Activated naive CD8-positive, alpha-beta T cell treated with anti-CD3 and anti-CD28 coated beads for 36 hours (primary cell): Measurements from ENCODE around the gene ADGRG1. TPM values are rescaled to one million over a fixed set of nuclear protein-coding genes. Genes with fewer than 3 reads are reported as not detected.
"Not testable (repeated sequence)": the region's sequence is repeated elsewhere in the genome, so short reads cannot be mapped to it uniquely, and the experiment has no call there.

ENCODE experiments used
- DNase-seq: peaks from one replicate; pipeline ENCODE4 v3.0.0; 2021
- H3K27ac Mint-ChIP-seq: one replicate; pipeline ENCODE4 v1.8.0; 2022; ENCODE audit warnings: mild to moderate bottlenecking, moderate library complexity, mixed read lengths
- H3K27me3 Mint-ChIP-seq: one replicate; pipeline ENCODE4 v1.8.0; 2022; ENCODE audit warnings: mild to moderate bottlenecking, mixed read lengths
- H3K36me3 Mint-ChIP-seq: one replicate; pipeline ENCODE4 v1.8.0; 2021; ENCODE audit warnings: mild to moderate bottlenecking, mixed read lengths
- H3K4me1 Mint-ChIP-seq: one replicate; pipeline ENCODE4 v1.8.0; 2021; ENCODE audit warnings: mixed read lengths
- H3K4me3 Mint-ChIP-seq: one replicate; pipeline ENCODE4 v1.8.0; 2022; ENCODE audit warnings: mild to moderate bottlenecking, moderate library complexity, mixed read lengths
- H3K9me3 Mint-ChIP-seq: one replicate; pipeline ENCODE4 v1.8.0; 2022; ENCODE audit warnings: mixed read lengths
- total RNA-seq, 2 experiments: library from RNA; stranded (reverse); gene quantifications; one replicate each; pipeline ENCODE4 v1.2.3, GENCODE V29; 2021

Gene ADGRG1
- total RNA-seq = 1 to 10 TPM; 2.8 to 3.0 TPM

DNA sequence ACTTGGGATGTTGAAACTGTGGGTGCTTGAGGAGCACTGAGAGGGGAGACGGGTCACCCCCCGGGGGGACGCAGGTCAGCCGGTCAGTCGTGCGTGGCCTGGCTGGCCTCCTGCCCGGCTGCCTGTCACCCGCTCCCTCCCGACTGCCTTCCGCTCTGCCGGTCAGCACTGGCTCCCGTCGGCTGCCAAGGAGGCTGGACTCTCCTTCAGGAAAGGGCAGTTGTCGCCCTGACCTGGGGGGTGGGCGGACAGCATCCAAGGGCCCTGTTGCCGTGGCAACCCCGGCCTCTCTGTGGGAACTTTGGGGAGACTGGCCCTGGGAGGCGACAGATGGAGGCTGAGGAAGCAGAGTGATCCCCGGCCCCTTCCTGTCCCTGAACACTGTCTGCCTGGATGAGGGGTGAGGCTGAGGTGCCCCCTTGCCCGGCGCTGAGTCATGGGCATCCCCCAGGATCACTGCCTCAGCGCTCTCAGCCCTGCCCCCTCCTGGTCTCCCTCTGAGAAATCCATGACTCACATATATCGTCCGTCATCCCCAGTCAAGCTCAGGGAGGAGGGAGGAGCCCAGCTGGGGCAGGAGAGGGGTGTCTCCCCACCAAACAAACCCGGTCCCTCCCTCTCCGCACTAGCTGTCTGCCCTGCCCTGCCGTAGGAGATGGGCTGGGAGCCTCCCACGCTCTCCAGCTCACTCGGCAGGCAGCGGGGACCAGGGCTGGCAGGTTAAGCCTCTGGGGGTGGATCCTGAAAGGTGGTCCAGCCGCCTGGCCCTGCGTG, at the start of gene ADGRG1:
Gene ADGRG1, plus strand, starts transcription at position 623 of the 774 bp plus-strand sequence. CDS start 21,658 bp downstream, outside the sequence.
- no peaks in the 10 kb centered on the region for H3K36me3 Mint-ChIP-seq
- no peaks in the 10 kb centered on the region for H3K9me3 Mint-ChIP-seq
- peak; percentile 78 for DNase-seq
- peak within 1 kb of the TSS; percentile 38 for H3K4me3 Mint-ChIP-seq
- peaks cover 9% of the 10 kb centered on the region for H3K4me1 Mint-ChIP-seq
- peaks cover 23% of the 10 kb centered on the region for H3K27me3 Mint-ChIP-seq
- peak within 1 kb of the TSS; percentile 27 for H3K27ac Mint-ChIP-seq

DNA sequence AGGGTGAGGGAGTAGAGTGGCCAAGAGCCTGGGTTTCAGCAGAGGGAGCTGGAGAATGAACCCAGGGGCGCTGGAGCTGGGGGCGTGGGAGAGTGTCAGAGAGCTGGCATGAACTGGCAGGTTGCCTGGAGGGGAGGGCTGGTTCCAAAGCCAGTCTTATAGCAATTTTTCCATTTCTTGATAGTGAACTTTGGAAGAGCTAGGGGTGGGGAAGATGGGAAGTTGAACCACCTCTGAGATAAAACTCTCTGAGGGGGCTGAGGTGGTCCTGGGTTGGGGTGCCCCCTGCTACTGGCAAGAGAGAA, 49.1 kb upstream of the ADGRG1 start:
- Mint-ChIP-seq H3K9me3 (no peaks in the 10 kb centered on the region), H3K36me3 (peaks cover 3% of the 10 kb centered on the region), H3K27ac (peak overlapping the region; percentile 86)

GRCh38 chr16:57585051-57585687, 43.3 kb upstream of the ADGRG1 start:
- Mint-ChIP-seq H3K36me3 (no peaks in the 10 kb centered on the region), H3K27ac (peak overlapping the region; percentile 59), H3K4me1 (peaks cover 37% of the 10 kb centered on the region), H3K4me3 (no peak overlapping the region), H3K9me3 (no peaks in the 10 kb centered on the region), H3K27me3 (no peaks in the 10 kb centered on the region)
- no peak for DNase-seq

More for the DNA sequence above, 49.1 kb upstream of the ADGRG1 start:
- Mint-ChIP-seq H3K4me1 (peaks cover 46% of the 10 kb centered on the region), H3K4me3 (no peak overlapping the region), H3K27me3 (no peaks in the 10 kb centered on the region)
- DNase-seq = no peak

- Mint-ChIP-seq H3K27ac (no peak overlapping the region), H3K4me3 (no peak overlapping the region), H3K27me3 (no peaks in the 10 kb centered on the region), H3K36me3 (peaks cover 9% of the 10 kb centered on the region), H3K9me3 (peaks cover 3% of the 10 kb centered on the region), H3K4me1 (peaks cover 63% of the 10 kb centered on the region)
- DNase-seq = no peak
These were observed 39.6 kb upstream of the ADGRG1 start for GRCh38 chr16:57588831-57589230.

- Mint-ChIP-seq H3K27ac (no peak overlapping the region), H3K27me3 (no peaks in the 10 kb centered on the region), H3K36me3 (peaks cover 9% of the 10 kb centered on the region), H3K4me1 (peaks cover 59% of the 10 kb centered on the region), H3K9me3 (peaks cover 3% of the 10 kb centered on the region), H3K4me3 (no peak overlapping the region)
- DNase-seq = no peak
These were observed 39.1 kb upstream of the ADGRG1 start for GRCh38 chr16:57589374-57589773.

DNA sequence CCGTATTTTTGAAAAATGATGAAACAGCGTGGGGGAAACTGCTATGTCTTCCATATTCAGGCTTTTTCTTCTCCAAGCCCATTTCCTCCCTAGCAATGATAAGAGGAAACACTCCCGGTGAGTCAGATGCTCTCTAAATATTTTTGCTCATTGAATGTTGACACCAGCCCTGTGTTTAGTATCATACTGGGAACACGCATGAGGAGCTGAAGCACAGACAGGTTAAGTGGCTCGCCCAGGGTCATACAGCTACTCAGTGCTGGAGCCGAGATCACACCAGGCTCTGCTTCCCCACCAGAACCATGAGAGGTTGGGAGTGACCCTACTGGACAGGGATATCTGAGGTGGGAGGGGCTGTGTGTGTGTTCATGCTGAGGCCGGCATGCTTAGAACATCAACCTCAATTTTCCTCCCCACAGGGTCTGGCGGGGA, 37.8 kb upstream of the ADGRG1 start:
- no peak for DNase-seq
- Mint-ChIP-seq H3K9me3 (peaks cover 7% of the 10 kb centered on the region), H3K4me1 (peaks cover 49% of the 10 kb centered on the region), H3K27me3 (no peaks in the 10 kb centered on the region), H3K4me3 (peak overlapping the region; percentile 80), H3K36me3 (peaks cover 11% of the 10 kb centered on the region), H3K27ac (peak overlapping the region; percentile 91)

DNA sequence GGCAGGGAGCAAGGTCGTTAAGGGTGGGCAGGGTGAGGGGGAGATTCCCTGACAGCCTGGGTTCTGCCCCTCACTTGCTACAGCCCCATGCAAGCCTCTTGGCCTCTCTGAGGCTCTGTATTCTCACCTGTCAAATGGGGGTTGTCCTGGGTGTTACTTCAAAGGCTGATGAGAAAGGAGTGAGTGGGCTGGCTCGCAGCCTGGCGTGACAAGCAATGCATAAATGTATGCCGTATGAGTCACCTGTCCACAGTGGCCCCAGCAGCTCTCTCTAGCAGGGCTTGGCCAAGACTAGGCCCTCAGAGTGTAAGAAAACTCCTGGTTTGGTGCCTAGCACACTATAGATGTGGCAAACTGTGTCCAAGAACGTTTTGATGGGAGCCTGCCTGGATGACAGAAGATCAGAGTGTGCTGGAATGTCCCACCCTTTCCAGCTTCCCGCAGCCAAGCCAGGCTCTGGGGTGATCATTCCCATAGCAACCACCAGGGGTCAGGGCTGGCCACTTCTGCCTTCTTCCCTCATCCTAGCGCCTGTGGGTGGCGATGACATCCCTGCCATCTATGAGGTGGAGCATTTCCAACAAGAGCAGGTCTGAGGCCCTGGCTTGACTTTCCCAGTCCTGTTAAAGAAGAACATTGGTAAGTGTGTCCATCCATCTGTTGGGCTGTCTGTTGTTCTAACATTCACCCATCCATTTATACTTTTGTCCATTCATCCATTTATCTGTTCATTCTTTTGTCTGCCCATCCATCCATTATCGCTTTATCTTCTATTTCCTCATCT, 37.2 kb upstream of the ADGRG1 start:
- DNase-seq = peak; percentile 86
- Mint-ChIP-seq H3K27me3 (no peaks in the 10 kb centered on the region), H3K36me3 (peaks cover 15% of the 10 kb centered on the region), H3K27ac (peak overlapping the region; percentile 91), H3K4me1 (peaks cover 45% of the 10 kb centered on the region), H3K9me3 (peaks cover 9% of the 10 kb centered on the region), H3K4me3 (peak overlapping the region; percentile 80)

GRCh38 chr16:57591870-57592485, 36.5 kb upstream of the ADGRG1 start:
- Mint-ChIP-seq H3K27ac (peak overlapping the region; percentile 91), H3K27me3 (no peaks in the 10 kb centered on the region), H3K4me3 (peak overlapping the region; percentile 80), H3K9me3 (peaks cover 12% of the 10 kb centered on the region), H3K36me3 (peaks cover 20% of the 10 kb centered on the region), H3K4me1 (peaks cover 45% of the 10 kb centered on the region)
- no peak for DNase-seq

GRCh38 chr16:57592591-57593003, 35.8 kb upstream of the ADGRG1 start:
- H3K4me1 Mint-ChIP-seq = peaks cover 45% of the 10 kb centered on the region
- H3K27ac Mint-ChIP-seq = peak overlapping the region; percentile 91
- H3K9me3 Mint-ChIP-seq = peaks cover 16% of the 10 kb centered on the region
- H3K27me3 Mint-ChIP-seq = no peaks in the 10 kb centered on the region
- H3K36me3 Mint-ChIP-seq = peaks cover 24% of the 10 kb centered on the region
- H3K4me3 Mint-ChIP-seq = peak overlapping the region; percentile 80
- peak; percentile 81 for DNase-seq

DNA sequence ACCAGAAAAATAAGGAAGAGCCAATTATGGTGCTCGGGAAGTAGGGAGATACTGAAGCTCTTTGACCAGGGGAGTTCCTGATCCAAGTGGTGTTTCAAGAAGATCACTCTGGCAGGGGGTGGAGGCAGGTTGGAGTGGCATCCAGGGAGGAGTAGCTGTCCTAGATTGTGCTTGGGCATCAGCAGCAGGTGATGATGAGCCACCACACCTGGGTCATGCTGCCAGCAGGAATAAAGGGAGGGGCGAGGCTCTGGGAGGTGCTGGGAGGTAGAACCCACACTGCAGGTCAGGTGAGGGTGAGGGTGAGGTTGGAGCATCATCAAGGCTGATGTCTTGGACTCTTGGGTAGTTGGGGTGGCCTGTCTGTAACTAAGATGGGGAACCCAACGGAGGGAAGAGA, 35.4 kb upstream of the ADGRG1 start:
- no peak for DNase-seq
- Mint-ChIP-seq H3K36me3 (peaks cover 26% of the 10 kb centered on the region), H3K9me3 (peaks cover 16% of the 10 kb centered on the region), H3K27ac (peak overlapping the region; percentile 91), H3K4me3 (peak overlapping the region; percentile 80), H3K27me3 (no peaks in the 10 kb centered on the region), H3K4me1 (peaks cover 47% of the 10 kb centered on the region)

GRCh38 chr16:57593990-57594389, 34.4 kb upstream of the ADGRG1 start:
- H3K27me3 Mint-ChIP-seq = no peaks in the 10 kb centered on the region
- peaks cover 44% of the 10 kb centered on the region for H3K4me1 Mint-ChIP-seq
- no peak overlapping the region for H3K27ac Mint-ChIP-seq
- H3K4me3 Mint-ChIP-seq = no peak overlapping the region
- H3K9me3 Mint-ChIP-seq = peaks cover 20% of the 10 kb centered on the region
- peaks cover 32% of the 10 kb centered on the region for H3K36me3 Mint-ChIP-seq
- DNase-seq = no peak

DNA sequence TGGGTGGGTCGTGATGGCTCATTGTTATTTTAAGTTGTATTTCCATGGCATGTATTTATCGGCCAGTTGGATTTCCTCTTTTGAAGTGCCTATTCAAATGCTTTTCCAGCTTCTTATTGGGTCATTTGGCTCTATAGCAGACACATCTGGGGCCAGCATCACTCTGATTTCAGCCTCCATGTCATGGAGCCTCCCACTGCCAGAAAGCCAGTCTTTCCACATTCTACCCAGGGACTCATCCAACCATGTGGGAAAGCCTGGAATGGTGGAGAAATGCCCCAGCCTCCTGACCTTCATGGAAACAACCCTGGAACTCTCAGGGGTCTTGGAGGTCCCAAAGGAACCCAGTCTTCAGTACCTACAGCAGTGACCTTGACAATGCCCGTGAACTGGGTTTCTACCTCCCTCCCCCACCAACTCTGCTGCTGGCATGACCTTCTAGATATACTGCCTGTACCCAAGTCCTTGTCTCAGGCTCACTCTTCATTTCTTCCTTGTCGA, 33.8 kb upstream of the ADGRG1 start:
- H3K9me3 Mint-ChIP-seq = peaks cover 20% of the 10 kb centered on the region
- H3K4me1 Mint-ChIP-seq = peaks cover 39% of the 10 kb centered on the region
- peaks cover 38% of the 10 kb centered on the region for H3K36me3 Mint-ChIP-seq
- H3K27me3 Mint-ChIP-seq = no peaks in the 10 kb centered on the region
- peak overlapping the region; percentile 9 for H3K27ac Mint-ChIP-seq
- no peak overlapping the region for H3K4me3 Mint-ChIP-seq
- no peak for DNase-seq

GRCh38 chr16:57596234-57596633, 32.2 kb upstream of the ADGRG1 start:
- peaks cover 42% of the 10 kb centered on the region for H3K36me3 Mint-ChIP-seq
- not testable (repeated sequence) for DNase-seq, H3K27me3 Mint-ChIP-seq

DNA sequence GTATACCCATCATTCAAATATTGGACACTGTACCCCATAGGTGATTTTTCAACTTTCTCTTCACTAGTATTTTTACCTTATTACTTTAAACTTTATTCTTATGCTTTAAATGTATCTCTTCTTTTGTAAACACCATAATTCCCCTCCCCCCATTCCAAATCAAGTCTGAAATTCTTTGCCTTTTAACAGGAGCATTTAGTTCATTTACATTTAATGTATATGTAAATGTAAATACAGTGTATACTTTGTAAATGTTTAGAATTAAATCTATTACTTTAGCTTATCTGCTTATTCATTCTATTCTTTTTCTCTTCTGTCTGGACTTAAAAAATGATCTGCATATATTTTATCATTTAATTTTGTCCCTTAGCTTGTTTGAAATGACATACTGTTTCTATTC, 30.0 kb upstream of the ADGRG1 start:
- no peak for DNase-seq
- Mint-ChIP-seq H3K36me3 (peaks cover 35% of the 10 kb centered on the region), H3K4me3 (no peak overlapping the region), H3K27ac (no peak overlapping the region), H3K4me1 (peaks cover 36% of the 10 kb centered on the region), H3K27me3 (no peaks in the 10 kb centered on the region), H3K9me3 (peaks cover 17% of the 10 kb centered on the region)

More at GRCh38 chr16:57596234-57596633, 32.2 kb upstream of the ADGRG1 start:
- H3K4me1 Mint-ChIP-seq = peaks cover 36% of the 10 kb centered on the region
- H3K9me3 Mint-ChIP-seq = peaks cover 20% of the 10 kb centered on the region
- H3K27ac Mint-ChIP-seq, H3K4me3 Mint-ChIP-seq: not testable (repeated sequence)
